Lower leg skin (tissue), 3 donors: ENCODE results near the gene FBXO44.

ENCODE experiments used
- CTCF ChIP-seq, 3 donors: fragments of 450-650 bp; IDR thresholded peaks; one replicate each; pipeline ENCODE4 v1.5.1; 2016; ENCODE audit warnings: antibody characterized with exemption in 3 of 3, mild to moderate bottlenecking in 3 of 3, moderate library complexity in 2 of 3
- POLR2A ChIP-seq, 2 donors: fragments of 450-650 bp; IDR thresholded peaks; one replicate each; pipeline ENCODE4 v1.6.1; 2016 to 2017; ENCODE audit warnings: antibody characterized with exemption in 2 of 2, mild to moderate bottlenecking in 1 of 2, moderate library complexity in 1 of 2

GRCh38 chr1:11711490-11711889, 56.8 kb downstream of the FBXO44 start:
- no peak for TF ChIP-seq CTCF (IDR thresholded peaks at IDR 0.05)
- no peak for TF ChIP-seq POLR2A (IDR thresholded peaks at IDR 0.05)
